HUES6 (cell line): Measurements from ENCODE around the gene CRYBG3.

Source experiments
- H3K27ac ChIP-seq: 2 replicates; pipeline ENCODE4 v1.7.0; 2013; ENCODE audit warnings: low read depth, mild to moderate bottlenecking, low read length, inconsistent platforms
- H3K27me3 ChIP-seq: 2 replicates; pipeline ENCODE4 v1.6.1; 2013; ENCODE audit warnings: low read length; ENCODE audit not compliant: control insufficient read depth, insufficient read depth
- H3K36me3 ChIP-seq: 2 replicates; pipeline ENCODE4 v1.6.1; 2013; ENCODE audit warnings: low read length; ENCODE audit not compliant: control insufficient read depth, insufficient read depth
- H3K4me1 ChIP-seq: 2 replicates; pipeline ENCODE4 v1.6.1; 2013; ENCODE audit warnings: low read length; ENCODE audit not compliant: control insufficient read depth, insufficient read depth
- H3K4me3 ChIP-seq: 2 replicates; pipeline ENCODE4 v1.5.1; 2013; ENCODE audit warnings: low read depth, low read length
- H3K9ac ChIP-seq: one replicate; pipeline ENCODE4 v1.6.1; 2013; ENCODE audit warnings: mild to moderate bottlenecking, low read length
- H3K9me3 ChIP-seq: 2 replicates; pipeline ENCODE4 v1.6.1; 2013; ENCODE audit warnings: low read depth, low read length; ENCODE audit not compliant: control insufficient read depth, insufficient read depth

CRYBG3 gene

DNA sequence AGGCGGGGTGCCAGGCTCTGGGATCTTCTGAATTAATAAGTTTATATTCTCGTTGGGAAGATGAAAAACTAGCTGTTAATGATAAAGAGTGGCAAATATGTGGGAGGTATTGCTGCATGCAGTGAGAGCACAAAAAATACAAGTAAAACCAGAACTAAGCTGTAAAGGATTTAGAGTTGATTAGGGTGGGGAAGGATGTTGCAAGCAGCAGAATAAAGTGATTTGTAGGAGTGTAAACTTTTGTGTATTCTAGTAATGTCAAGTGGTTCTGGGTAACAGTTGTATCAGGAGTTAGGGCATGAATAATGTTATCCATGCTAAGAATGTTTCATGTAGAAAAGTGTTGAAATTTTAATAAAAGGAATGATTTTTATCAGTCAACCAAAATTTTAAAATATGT is 18.1 kb downstream of the CRYBG3 start:
- no peaks in the 10 kb centered on the region for H3K9me3 ChIP-seq
- H3K27ac ChIP-seq = no peak overlapping the region
- H3K4me3 ChIP-seq = no peak overlapping the region
- no peaks in the 10 kb centered on the region for H3K27me3 ChIP-seq
- H3K4me1 ChIP-seq = peaks cover 4% of the 10 kb centered on the region; the same call in 1 of the 2 replicates
- no peaks in the 10 kb centered on the region for H3K36me3 ChIP-seq
- no peak overlapping the region for H3K9ac ChIP-seq

DNA sequence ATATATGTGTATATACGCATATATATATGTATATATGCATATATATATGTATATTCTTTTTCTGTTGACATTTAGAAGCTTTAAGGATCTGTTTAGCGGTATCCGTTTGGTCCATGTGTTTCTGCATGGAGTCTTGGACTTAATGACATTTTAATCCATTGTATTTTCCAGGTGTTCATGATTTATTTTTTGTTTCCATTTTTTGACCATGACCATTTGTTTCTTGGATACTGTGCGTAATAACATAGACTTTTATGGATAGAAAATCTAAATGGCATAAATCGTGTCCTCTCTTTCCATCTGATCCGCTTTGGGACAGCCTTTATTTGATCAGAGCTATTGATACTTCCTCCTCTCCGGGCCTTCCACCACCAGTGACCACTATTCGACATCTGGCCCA is 19.5 kb downstream of the CRYBG3 start:
- H3K27me3 ChIP-seq = no peaks in the 10 kb centered on the region
- H3K4me3 ChIP-seq = no peak overlapping the region
- peaks cover 4% of the 10 kb centered on the region; the same call in 1 of the 2 replicates for H3K4me1 ChIP-seq

DNA sequence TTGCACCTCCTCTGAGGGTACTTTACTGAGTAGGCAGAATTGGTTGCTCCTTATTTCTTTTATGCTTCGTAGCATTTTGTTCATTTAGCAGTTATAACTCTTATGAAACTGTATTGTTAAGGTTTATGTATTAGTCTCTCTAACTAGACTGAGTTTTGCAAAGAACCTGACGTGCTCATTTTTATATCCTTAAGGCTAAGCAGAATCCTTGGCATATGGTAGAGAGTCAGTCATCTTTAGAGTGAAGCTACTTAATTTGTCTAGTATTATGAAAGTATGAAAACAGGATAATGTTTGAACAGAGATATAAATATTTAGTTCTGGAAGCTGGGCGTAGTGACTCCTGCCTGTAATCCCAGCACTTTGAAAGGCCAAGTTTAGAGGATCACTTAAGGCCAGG is 20.1 kb downstream of the CRYBG3 start:
- H3K27me3 ChIP-seq = no peaks in the 10 kb centered on the region
- no peak overlapping the region for H3K9ac ChIP-seq
- no peak overlapping the region for H3K27ac ChIP-seq
- no peaks in the 10 kb centered on the region for H3K9me3 ChIP-seq
- H3K36me3 ChIP-seq = no peaks in the 10 kb centered on the region
- no peak overlapping the region for H3K4me3 ChIP-seq
- peaks cover 4% of the 10 kb centered on the region; the same call in 1 of the 2 replicates for H3K4me1 ChIP-seq

More for the DNA sequence above, 19.5 kb downstream of the CRYBG3 start:
- Histone ChIP-seq H3K27ac (no peak overlapping the region), H3K36me3 (no peaks in the 10 kb centered on the region), H3K9me3 (no peaks in the 10 kb centered on the region), H3K9ac (no peak overlapping the region)

DNA sequence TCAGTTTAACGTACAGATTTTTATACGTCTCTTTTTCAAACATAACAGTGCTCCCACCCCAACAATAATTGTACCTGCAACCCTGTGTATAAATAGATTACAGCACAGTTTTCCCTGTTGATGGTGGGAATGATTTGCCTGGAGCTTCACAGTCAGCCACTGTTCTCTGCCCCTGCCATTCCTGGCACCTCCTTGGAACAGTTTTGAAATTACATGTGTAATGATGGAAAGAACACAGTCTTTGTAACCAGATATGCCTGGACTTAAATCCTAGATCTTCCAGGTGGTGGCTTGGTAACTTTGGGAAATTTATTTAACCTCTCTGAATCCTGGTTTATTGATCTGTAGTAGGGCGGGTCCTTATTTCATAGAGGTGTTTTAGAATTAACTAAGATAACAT is 27.0 kb downstream of the CRYBG3 start:
- Histone ChIP-seq H3K27ac (no peak overlapping the region), H3K9me3 (0 out of 2 replicates have a peak, but pooled peaks cover under 1% of the 10 kb centered on the region), H3K27me3 (no peaks in the 10 kb centered on the region), H3K4me1 (peaks cover 4% of the 10 kb centered on the region; the same call in 1 of the 2 replicates), H3K4me3 (no peak overlapping the region), H3K36me3 (no peaks in the 10 kb centered on the region; the same call in 1 of the 2 replicates), H3K9ac (no peak overlapping the region)

DNA sequence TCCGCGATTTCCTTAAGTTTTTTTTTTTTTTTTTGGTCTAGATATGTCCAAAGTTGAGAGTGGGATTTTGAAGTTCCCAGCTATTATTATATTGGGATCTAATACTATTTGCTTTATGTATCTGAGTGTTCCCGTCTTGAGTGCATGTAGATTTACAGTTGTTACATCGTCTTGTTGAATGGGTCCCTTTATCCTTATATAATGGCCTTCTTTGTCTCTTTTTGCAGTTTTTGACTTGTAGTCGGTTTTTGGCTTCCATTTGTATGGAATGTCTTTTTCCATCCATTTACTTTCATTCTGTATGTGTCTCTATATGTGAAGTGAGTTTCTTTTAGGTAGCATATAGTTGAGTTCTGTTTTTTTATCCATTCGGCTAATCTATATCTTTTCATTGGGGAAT is 35.6 kb downstream of the CRYBG3 start:
- no peak overlapping the region for H3K4me3 ChIP-seq
- peaks cover 5% of the 10 kb centered on the region; the same call in 1 of the 2 replicates for H3K4me1 ChIP-seq

DNA sequence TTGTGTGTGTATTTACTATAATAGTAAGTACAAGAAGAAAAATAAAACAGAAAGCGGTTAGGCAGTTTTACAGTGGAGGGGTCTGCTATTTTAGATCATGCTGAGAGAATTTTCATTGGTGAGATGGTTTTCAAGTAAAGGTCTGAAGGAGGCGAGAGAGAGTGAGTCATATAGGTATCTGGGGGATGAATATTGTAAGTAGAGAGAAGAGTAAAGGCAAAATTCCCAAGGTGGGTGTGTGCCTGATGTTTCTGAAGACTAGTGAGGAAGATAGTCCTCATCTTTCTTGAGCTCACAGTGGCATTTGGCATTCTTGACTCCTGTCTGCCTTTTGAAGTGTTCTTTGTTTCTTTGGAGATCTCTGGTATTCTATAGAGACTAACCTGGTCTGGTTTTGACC is 38.6 kb downstream of the CRYBG3 start:
- Histone ChIP-seq H3K9me3 (no peaks in the 10 kb centered on the region), H3K27ac (no peak overlapping the region), H3K4me3 (no peak overlapping the region), H3K36me3 (no peaks in the 10 kb centered on the region), H3K9ac (no peak overlapping the region), H3K4me1 (peaks cover 10% of the 10 kb centered on the region), H3K27me3 (no peaks in the 10 kb centered on the region)

More for the DNA sequence above, 35.6 kb downstream of the CRYBG3 start:
- H3K9me3 ChIP-seq = peaks cover 5% of the 10 kb centered on the region; the same call in 1 of the 2 replicates
- no peak overlapping the region for H3K27ac ChIP-seq
- H3K36me3 ChIP-seq = no peaks in the 10 kb centered on the region
- no peak overlapping the region for H3K9ac ChIP-seq
- H3K27me3 ChIP-seq = no peaks in the 10 kb centered on the region

DNA sequence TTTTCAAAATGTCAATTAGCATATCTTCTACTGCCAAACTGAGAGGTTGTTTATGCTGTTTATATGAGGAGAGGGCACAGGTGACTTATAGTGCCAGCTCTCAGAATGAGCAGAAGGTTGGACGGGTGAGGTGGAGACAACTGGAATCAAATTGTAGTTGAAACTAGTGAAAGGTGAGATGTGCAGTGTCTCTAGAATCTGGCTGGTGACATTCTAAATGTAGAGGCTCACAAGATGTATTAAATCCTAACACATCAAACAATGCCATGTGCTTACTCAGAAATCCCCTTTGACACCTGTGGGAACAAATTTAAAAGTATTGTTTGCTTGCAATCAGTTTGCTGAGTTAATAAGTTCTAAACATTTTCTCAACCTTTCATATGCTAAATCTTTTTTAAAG is 40.8 kb downstream of the CRYBG3 start:
- no peaks in the 10 kb centered on the region for H3K27me3 ChIP-seq
- H3K36me3 ChIP-seq = no peaks in the 10 kb centered on the region
- peaks cover 8% of the 10 kb centered on the region for H3K4me1 ChIP-seq
- no peak overlapping the region for H3K4me3 ChIP-seq
- H3K9me3 ChIP-seq = no peaks in the 10 kb centered on the region
- no peak overlapping the region for H3K9ac ChIP-seq
- H3K27ac ChIP-seq = no peak overlapping the region

DNA sequence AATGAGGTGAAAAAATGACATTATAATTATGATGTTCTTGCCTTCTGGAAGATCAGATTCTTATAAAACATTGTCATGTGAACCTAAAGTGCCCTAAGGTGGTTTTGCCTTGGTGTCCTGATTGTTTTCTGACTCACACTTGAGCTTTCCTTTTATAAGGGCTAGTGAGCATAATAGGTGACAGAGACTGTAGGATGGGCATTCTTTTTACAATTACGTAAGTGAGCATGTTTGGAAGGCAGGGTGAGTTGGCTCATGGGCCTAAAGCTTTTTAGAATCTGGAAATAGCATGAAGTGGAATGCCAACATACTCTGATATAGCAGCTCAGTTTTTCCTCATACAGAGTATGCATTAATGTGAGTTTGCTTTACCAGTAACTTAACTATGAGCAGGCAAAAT is 41.2 kb downstream of the CRYBG3 start:
- Histone ChIP-seq H3K36me3 (no peaks in the 10 kb centered on the region), H3K9me3 (no peaks in the 10 kb centered on the region), H3K9ac (no peak overlapping the region), H3K27ac (no peak overlapping the region), H3K27me3 (no peaks in the 10 kb centered on the region), H3K4me1 (peaks cover 8% of the 10 kb centered on the region; the same call in 1 of the 2 replicates), H3K4me3 (no peak overlapping the region)

DNA sequence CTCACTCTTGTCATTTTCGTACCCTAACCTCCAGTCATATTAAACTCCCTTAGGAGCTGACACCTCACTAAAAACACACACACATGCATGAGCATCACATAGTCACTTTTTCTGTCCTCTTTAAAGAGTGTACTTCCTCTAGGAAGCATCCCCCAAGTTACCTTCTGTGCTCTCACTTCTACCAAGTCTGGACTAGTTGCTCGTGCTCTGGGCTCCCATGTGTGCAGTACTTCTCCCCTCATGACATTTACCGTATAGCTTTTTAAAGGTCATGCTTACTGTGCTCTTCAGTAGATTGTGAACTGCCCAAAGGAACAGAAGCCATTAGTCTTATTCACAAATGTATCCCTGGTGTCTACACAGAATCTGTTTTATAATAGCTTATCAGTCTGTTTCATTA is 42.0 kb downstream of the CRYBG3 start:
- Histone ChIP-seq H3K27me3 (no peaks in the 10 kb centered on the region), H3K9ac (no peak overlapping the region), H3K9me3 (no peaks in the 10 kb centered on the region), H3K27ac (no peak overlapping the region), H3K36me3 (no peaks in the 10 kb centered on the region), H3K4me1 (peaks cover 8% of the 10 kb centered on the region; the same call in 1 of the 2 replicates), H3K4me3 (no peak overlapping the region)

DNA sequence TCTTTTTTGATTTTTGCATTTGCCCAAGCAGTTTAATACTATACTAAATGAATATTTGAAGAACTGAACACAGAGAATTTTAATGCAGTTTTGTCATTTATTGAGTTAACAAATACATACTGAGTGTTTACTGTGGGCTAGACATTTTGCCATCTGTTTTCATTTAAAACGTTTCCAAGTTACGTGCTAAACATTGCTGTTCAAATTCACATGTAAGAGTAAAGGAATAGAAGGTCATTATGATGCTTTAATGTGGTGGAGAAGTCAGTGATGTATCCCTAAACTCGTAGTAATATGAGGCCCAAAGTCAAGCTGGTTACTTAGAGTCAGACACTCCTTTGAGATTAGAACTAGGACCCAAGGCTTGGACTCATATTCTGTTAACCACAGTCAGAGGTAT is 49.4 kb downstream of the CRYBG3 start:
- no peak overlapping the region for H3K4me3 ChIP-seq
- no peaks in the 10 kb centered on the region for H3K4me1 ChIP-seq
- H3K9ac ChIP-seq = no peak overlapping the region
- H3K9me3 ChIP-seq = no peaks in the 10 kb centered on the region
- no peaks in the 10 kb centered on the region for H3K27me3 ChIP-seq
- no peak overlapping the region for H3K27ac ChIP-seq
- H3K36me3 ChIP-seq = no peaks in the 10 kb centered on the region

DNA sequence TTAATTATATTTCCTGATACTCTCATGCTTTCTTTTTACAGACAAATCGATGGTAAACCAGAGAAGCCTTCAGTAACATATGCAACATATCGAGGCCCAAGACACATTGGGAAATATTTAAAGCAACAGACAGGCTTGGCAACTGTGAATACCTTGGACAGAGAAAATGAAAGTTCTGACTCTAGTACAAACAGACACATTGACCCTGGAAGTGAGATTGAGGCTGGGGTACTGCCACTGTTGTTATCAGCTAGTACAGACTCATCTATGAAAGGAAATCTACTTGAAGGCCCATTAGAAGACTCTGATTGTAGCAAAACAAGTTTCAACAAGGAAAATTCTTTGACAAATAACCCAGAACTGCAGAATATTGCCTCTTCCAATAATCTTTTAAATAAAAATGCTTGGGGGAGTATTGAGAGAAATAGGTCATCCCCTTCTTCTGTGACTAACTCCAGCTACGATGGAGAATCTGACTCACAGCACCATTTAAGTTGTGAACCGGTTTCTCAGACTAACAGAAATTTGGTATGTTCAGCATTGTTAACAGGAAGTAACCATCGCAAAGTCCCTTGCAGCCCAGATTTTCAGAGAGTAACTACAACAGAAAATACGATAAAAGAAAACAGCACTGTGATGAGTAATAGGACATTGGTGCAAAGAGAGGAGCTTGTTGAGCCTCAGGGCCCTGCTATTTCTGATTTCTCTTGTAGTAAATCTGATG is 50.2 kb downstream of the CRYBG3 start:
- Histone ChIP-seq H3K4me1 (no peaks in the 10 kb centered on the region), H3K4me3 (no peak overlapping the region), H3K27ac (no peak overlapping the region)

More for the DNA sequence above, 50.2 kb downstream of the CRYBG3 start:
- no peaks in the 10 kb centered on the region for H3K9me3 ChIP-seq
- H3K9ac ChIP-seq = no peak overlapping the region
- no peaks in the 10 kb centered on the region for H3K36me3 ChIP-seq
- H3K27me3 ChIP-seq = no peaks in the 10 kb centered on the region
